HG03354 (cell line): ENCODE data around the gene UXS1.
"Not testable (repeated sequence)": the region's sequence is repeated elsewhere in the genome, so short reads cannot be mapped to it uniquely, and the experiment has no call there.

ENCODE experiments used
- ATAC-seq: cut with Tn5 transposase; IDR thresholded peaks from one replicate; pipeline ENCODE4 v1.9.1; 2021; ENCODE audit warnings: mild to moderate bottlenecking; ENCODE audit not compliant: unreplicated experiment, poor library complexity, severe bottlenecking

UXS1 gene

DNA sequence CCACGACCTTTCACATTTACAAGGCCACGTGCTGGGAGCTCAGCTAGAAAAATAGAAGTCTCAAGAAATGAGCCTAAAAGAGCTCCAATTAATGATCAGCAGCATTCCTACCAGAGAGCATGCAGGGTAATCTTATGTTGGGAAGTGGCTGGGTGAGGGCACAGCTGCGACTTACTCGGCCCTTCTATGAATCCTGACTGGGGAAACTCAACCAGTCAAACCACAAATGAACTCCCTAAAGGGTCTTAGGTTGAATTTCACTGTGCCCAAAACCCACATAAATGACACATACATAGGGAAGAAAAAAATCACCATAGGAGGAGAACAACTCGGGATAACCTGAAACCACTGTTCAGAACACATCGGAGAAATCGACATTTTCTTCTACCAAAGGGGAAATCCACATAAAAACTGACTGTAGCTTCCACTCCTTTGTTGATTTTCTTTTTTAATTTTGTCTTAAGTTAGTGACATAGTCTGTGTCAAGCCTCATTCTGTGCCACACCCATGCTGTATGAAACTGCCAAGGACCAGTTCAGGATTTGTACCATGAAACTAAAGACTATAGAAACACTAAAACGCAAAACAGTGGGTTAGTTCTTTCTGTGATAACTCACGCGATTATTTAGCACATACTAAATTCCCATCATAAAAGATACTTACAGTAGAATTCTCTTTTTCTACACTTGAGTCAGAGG, 54.7 kb downstream of the UXS1 start:
- no peak for ATAC-seq

DNA sequence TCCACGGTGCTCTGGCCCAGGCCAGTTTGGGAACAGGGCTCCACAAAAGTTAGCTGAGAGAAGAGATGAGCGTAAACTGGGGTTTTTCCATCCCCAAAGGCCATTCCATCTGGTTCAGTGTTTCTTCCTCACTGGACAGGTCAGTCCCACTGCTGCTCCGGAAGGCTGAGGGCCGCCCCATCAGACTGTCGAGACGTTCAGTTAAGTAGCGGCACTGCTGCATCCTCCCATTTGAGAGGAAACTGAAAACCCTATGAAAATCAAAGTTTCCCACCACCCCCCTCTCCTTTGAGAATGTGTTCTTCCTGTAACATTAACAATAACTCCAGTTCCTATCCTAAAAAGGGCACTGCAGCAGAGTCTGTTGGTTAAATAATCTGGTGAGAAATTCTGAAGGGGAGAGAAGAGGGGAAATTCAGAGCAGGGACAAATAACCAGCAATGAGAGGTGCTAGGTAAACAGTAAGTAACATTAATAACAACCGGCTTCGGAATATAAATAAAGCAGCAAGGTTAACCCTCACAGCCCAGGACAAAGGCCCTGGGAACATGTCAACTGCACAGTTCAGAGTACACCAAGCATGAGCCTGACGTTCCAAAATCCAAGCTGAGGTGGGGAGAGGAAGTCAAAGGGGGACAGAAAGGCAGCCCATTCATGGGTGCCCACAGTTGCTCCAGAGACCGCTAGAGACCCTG, 55.4 kb downstream of the UXS1 start:
- no peak for ATAC-seq

DNA sequence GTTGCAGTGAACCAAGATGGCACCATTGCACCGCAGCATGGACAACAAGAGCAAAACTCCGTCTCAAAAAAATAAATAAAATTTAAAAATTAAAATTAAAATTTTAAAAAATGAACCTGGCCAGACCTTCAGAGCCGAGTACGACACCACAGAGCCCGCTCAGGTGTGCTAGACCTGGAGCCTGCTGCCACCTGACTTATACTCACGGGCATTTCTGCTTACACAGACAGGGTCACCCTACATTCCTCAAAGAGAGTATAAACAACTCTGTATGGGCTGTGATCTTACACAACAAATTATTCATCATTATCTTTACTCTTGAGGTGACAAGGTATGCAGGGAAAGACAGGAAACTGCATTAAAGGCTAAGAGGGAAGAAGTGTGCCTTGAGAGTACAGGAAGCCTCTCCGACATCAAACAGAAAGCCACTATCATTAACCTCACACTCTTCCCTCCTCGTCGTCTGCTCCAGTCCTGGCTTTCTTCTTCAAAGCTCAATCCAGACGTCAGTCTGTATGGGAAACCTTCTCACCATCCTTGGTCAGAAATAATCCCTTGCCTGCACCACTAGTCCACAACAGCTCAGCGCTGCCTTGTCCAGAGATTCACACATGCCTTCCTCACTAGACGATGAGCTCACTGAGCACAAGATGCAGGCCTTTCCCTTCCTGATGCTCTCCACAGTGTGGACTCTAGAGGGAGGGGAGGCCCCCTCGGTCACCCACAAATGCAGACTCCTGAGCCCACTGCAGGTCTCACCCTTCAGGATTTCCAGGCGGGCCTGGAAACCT, 56.2 kb downstream of the UXS1 start:
- no peak for ATAC-seq

DNA sequence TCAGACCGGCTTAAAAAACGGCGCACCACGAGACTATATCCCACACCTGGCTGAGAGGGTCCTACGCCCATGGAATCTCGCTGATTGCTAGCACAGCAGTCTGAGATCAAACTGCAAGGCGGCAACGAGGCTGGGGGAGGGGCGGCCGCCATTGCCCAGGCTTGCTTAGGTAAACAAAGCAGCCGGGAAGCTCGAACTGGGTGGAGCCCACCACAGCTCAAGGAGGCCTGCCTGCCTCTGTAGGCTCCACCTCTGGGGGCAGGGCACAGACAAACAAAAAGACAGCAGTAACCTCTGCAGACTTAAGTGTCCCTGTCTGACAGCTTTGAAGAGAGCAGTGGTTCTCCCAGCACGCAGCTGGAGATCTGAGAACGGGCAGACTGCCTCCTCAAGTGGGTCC, 62.9 kb downstream of the UXS1 start:
- ATAC-seq, result not testable (repeated sequence)

DNA sequence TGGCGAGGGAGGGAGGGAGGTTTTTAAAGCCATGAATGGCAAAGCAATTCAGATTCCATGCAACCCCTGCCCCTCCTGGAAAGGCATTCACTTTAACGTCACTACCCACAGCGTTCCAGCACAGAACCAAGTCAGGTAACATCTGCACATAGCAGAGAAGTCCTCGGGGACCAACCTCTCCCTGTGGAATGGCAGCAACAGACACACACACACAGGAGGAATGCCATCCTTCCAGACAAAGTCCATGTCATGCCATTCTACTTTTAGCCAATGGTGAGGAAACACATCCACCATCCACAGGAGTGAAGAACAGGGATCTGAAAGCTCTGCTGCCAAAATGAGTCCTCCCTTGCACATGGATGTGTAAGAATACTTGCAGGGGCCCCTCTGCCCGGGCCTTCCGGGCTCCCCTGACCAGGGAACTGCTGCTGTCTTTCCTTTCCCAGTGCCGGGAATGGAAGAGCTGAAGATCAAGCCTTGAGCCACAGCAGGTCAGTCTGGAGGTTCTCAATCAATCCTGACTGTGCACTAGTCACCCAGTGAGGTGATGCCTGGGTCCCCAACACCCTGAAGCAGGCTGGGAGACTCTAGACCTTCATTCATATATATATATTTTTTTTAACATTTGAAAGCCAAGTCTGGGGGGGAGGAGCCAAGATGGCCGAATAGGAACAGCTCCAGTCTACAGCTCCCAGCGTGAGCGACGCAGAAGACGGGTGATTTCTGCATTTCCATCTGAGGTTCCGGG, 63.7 kb downstream of the UXS1 start:
- ATAC-seq, result peak; percentile 48

DNA sequence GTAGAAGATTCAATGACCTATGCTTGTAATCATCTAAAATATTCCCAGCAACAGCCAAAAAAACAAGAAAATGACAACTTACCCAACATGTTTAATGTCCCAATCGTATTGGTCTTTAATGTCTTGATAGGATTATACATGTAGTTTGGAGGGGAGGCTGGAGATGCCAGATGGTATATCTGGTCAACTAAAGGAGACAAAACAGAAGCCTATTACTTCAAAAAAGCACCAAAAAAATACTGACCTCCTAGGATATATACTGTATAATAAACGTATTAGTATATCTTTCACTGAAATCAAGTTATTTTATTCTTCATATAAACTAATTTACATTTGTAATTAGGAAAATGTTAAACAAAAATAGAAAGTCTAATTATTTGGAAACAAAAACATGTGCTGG, 64.5 kb downstream of the UXS1 start:
- no peak for ATAC-seq

DNA sequence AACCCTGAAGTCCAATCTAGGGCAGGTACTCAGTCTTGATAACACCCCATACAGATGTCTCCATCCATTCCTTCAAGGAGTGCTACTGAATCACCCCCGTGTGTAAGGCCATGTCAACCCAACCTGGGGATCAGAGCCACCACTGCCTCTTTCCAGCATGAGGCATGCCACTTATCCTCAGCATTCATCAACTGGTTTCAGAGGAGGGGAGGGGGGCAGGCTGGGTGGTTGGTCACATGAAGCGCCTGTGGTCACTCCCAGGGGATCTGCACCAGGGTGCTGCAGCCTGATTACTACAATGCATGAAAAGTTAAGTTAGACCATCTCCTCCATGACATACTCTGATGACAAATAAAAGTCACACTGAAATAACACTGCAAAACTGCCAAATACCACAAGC, 65.0 kb downstream of the UXS1 start:
- no peak for ATAC-seq

DNA sequence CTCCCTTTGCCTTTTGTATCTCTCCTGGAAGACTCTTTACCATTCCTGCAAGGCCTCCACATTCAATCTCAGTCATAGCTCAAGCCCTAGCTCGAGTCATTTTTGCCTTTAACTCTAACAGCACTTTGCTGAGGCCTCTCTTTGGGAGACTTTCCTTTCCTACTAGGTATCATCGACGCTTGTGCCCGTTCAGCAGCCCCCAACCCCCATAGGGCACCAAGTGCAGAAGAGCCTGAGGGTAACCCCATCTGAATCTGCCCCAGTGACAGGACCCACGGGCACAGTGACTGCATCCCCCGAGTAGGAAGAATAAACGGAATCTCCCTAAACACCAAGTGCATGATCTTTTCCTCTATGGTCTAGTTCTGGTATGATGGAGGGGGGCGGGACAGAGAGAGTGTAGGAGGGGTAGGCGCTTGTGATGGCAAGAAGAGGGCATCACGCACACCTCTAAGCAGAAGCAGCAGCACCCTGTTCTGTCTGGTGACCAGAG, 66.3 kb downstream of the UXS1 start:
- no peak for ATAC-seq

DNA sequence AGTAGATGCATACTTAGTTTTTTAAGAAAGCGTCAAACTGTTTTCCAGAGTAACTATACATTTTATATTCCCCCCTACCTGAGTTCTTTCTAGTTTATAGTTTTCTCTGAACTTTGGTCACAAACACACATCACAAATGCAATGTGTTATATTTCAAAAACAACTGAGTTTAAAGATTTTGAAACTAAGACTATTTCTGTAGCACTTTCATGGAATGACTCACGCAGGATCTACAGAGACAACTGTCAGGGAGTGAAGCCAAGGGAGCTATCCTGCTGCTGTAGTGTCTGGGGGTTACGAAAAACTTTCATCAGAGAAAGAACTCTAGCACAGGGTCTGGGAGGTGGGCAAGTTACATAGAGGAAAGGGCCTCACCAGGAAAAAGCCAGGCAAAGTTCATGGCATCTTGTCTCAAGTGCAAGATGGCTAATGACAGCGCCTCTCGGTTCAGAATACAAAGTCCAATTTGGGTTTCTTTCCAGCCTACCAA, 66.8 kb downstream of the UXS1 start:
- ATAC-seq, result no peak

DNA sequence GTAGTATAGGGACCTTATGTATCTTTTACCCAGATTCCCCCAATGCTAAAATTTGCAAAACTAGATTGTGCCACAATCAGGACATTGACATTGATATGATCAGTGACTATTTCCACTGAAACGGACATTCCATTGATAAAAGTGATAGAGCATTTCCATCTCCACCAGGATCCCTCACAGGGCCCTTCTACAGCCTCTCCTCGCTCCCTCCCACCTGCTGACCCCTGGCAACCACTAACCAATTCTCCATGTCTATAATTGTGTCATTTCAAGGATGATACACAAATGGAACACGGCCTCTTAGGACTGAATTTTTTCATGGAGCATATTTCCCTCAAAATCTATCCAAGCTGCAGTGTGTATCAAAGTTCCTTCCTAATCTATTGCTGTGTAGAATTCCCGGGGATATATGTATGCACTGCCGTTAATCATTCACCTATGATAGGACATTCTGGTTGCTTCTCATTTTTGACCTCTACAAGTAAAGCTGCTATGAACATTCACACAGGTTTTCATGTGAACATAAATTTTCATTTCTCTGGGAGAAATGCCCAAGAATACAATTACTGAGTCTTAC, 67.3 kb downstream of the UXS1 start:
- ATAC-seq, result no peak

DNA sequence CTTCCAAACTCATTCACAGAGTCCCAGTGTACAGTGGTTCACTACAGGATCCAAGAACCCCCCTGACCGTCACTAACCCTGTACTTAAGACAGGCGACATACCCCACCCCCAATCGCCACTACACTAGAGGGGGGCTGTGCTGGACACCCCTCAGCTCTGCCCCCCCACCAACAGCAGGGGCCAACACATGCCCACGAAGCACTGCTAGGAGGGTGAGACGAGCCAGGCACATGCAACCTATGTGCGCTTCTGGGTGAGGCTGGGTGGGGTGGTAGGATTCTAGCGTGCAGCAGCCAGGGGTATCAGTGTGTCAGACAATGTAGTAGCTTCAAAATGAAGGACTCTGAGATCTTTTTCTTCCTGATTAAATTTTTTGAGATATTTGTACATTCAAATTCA, 67.8 kb downstream of the UXS1 start:
- no peak for ATAC-seq

DNA sequence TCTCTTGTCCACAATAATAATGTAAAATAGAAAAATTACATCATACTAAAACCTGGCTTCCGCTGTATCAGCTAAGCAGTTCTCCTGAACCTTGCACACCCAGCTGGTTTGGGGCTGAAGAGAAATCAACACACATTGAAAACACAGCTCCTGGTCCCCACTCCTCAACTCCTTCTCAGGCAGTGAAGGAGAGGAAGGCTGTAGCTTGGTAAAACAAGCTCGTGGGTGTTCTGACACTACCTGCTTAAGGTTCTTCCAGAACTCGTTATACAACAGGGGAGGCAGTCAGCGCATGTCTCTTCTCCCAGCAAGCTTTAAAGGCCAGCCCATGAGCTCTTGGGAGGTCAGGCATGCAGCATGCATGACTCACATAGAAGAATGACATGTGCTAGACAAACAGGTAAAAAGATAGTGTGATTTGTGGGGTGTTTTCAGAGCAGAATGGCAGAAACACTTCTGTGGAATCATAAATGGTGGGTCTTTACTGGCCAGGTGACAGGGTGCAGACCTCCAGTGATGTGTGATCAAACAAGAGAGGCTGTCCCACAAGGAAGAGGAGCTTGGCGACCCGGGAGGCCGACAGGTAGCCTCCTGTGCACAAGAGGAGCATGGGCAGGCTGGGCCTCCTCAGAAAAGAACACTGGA, 69.1 kb downstream of the UXS1 start:
- ATAC-seq, result no peak

DNA sequence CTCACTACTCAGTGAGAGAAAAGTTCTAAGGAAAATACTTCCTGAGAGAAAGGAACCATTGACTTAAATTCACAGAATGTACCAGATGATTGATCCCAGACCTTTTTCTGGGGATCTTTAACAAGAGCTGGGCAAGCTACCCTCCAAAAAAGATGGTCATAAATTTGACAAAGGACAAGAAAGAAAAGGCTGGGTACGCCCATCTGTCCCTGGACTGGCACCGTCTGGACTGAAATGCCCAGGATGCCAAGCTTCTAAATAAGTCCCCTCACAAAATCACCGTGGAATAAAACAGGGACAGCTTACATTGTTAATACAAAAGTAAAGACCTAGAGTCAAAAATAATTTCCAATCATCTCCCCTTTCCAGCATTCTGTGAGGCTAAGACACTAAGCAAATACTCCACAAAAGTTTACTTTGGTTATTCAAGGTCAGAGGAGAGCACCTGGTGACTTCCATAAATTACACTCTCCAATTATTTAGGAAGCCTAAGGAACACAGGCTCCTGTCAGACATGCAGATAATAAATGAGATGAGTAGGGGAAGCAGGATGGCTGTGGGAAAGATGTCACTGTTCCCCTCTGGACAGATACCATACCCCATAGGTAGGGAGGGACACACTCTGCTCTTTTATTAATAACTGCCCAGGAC, 69.9 kb downstream of the UXS1 start:
- no peak for ATAC-seq

DNA sequence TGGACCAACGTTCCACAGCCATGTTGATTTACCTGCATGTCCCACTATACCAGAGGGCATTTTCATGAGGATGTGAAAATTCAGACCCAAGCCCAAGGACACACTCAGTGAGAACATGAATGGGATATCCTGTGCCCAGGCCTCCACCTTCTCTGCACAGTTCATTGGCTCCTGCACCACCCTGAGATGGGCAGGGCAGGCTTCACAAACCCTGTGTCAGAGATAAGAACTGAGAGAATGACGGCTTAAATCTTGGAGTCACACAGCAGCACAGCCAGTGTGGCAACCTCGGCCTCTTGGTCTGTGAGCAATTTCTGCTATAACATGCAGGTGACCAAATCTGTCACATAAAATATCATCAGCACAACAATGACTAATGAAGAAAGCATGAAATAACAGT, 71.9 kb downstream of the UXS1 start:
- no peak for ATAC-seq

DNA sequence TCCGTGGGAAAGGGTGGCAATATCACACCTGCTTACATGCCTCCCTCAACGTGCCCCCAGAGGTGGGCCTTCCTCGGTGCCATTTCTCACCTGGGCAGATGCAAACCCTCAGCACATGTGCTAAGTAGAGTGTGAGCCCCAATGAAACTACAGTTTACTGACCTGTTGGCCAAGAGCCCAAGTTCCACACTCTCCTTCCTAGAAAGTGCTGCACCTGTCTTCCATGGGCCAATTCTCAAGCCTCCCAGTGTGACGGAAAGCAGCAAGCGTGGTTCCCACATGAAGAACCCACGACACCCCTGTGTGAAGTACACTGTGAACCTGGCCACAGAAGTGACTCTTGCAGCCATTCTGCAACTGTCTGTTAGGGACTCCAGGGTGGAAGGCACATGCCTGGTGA, 73.7 kb downstream of the UXS1 start:
- ATAC-seq, result no peak

DNA sequence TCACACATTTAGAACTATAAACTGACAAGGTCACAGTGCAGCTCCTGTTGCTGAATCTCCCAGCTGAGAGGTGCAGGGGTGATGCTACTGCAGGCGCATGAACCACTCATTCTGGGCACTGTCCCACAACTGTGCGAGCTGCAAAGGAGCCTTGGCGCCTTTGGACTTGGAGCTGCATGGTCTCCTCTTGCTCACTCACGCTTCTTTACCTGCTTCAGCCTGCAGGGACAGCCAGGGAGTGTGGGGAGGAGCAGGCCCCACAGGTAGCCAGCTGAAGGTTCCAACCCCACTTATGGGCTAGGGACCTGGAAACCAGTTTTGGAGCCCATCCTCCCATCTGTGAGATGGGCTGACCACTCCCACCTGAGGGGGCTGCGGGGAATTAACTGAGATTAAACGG, 75.0 kb downstream of the UXS1 start:
- ATAC-seq, result no peak

DNA sequence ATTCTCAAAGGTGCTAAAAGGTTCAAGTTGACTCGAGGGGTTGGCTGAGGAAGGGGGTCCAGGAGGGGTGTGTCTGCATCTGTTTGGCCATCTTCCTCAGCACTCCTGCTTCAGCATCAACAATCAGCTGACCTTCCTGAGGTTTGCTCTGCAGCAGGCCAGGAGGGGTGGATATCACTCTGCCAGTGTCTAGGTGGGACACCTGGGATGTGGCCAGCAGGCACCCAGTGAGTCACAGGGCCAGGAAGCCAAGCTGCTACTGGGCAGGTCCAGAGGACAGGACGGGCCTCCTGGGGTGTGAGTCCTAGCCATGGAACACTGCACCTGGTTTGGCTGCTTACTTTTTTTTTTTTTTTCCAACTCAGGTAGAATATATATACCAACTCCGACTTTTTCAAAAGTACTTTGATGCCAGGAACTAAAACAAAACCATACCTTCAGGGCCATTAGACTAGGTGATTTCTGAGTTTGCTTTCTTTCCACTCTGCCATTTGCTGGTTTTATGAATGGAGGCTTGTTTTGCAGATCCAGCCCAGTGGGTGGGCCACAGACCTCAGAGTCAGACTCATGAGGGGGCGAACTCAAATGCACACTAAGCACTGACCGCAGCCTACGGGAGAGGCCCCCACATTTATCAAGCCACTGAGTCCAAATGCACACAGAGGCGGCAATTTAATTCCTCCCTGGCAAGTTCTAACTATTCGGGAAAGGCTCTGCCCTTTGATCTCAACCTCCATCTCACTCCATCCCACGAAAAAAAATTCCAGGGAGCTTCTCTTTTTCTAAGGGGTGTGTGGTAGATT, 76.0 kb downstream of the UXS1 start:
- ATAC-seq, result no peak

DNA sequence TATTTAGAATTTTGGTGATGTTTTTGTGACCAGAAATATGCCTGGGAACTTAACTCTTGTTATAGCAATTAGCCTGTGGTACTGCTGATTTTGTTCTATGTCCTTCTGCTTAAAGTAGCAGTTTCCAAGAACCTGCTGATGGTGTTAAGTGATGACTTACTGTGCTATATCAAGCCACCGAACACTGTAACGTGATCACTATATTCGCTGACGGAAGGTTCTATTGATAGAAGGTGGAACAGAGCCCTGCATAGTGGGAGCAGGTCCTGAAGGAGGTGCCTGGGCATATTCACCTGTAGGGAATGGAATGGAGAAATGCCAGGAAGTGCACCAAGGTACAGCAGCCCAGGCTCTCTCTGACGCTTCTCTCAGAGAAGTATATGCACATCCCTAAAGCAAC, 76.8 kb downstream of the UXS1 start:
- ATAC-seq, result no peak
